Measurements from ENCODE around the gene DACT3.

DACT3 gene

GRCh38 chr19:46665072-46665471 lies 4.1 kb upstream of the DACT3 start:
- DNase-seq (ENCODE audit: low read depth in 2 of 2): no peak

GRCh38 chr19:46661735-46662592 lies 982 bp upstream of the DACT3 start:
- DNase-seq (ENCODE audit: low read depth in 2 of 2): peak; percentile 51 to 65

- no peak for DNase-seq (ENCODE audit: low read depth in 2 of 2)
Observed at GRCh38 chr19:46660551-46661019, 397 bp downstream of the DACT3 start.

- DNase-seq (ENCODE audit: low read depth in 2 of 2): no peak
Observed at GRCh38 chr19:46660008-46660517, 919 bp downstream of the DACT3 start.

- no peak for DNase-seq (ENCODE audit: low read depth in 2 of 2)
Observed at GRCh38 chr19:46659151-46660007, 1.6 kb downstream of the DACT3 start.

GRCh38 chr19:46656541-46656940 lies 4.4 kb downstream of the DACT3 start:
- no peak for DNase-seq (ENCODE audit: low read depth in 2 of 2)

- no peak for DNase-seq (ENCODE audit: low read depth in 2 of 2)
Observed at GRCh38 chr19:46654621-46655152, 6.3 kb downstream of the DACT3 start.

- no peak for DNase-seq (ENCODE audit: low read depth in 2 of 2)
Observed at GRCh38 chr19:46650445-46650844, 10.5 kb downstream of the DACT3 start.

- no peak for DNase-seq (ENCODE audit: low read depth in 2 of 2)
Observed at GRCh38 chr19:46648961-46649960, 11.7 kb downstream of the DACT3 start.

- DNase-seq (ENCODE audit: low read depth in 2 of 2): no peak
Observed at GRCh38 chr19:46648060-46648960, 12.7 kb downstream of the DACT3 start.

GRCh38 chr19:46646402-46646801 lies 14.6 kb downstream of the DACT3 start:
- no peak for DNase-seq (ENCODE audit: low read depth in 2 of 2)

- no peak for DNase-seq (ENCODE audit: low read depth in 2 of 2)
Observed at GRCh38 chr19:46644720-46645119, 16.3 kb downstream of the DACT3 start.

GRCh38 chr19:46640656-46641055 lies 20.3 kb downstream of the DACT3 start:
- DNase-seq (ENCODE audit: low read depth in 2 of 2): no peak

GRCh38 chr19:46639358-46640182 lies 21.4 kb downstream of the DACT3 start:
- DNase-seq (ENCODE audit: low read depth in 2 of 2): no peak

GRCh38 chr19:46637224-46637623 lies 23.8 kb downstream of the DACT3 start:
- no peak for DNase-seq (ENCODE audit: low read depth in 2 of 2)

GRCh38 chr19:46635920-46636761 lies 24.8 kb downstream of the DACT3 start, which contains the start of gene GNG8:
Gene GNG8, minus strand, starts transcription at chr19:46636202. Its CDS starts 1,520 bp downstream, at chr19:46634682.
- no peak for DNase-seq (ENCODE audit: low read depth in 2 of 2)

GRCh38 chr19:46634656-46635218 lies 26.2 kb downstream of the DACT3 start:
- DNase-seq (ENCODE audit: low read depth in 2 of 2): no peak

All from stimulated activated CD4-positive, alpha-beta T cell treated with anti-CD3 and anti-CD28 coated beads, Interleukin-12 subunit alpha, Interleukin-12 subunit beta, amount 100 ng/mL, for 24 hours (primary cell).